Colon (tissue), 2 donors: Measurements from ENCODE around the gene ZNF580.

Source experiments
- FAIRE-seq: peaks from 2 replicates; lab custom pipeline; 2012; peaks lifted over from hg19 to GRCh38; lab: Jason Lieb, UNC
- donor health status: control.
- donor health status: control.

Gene ZNF580

GRCh38 chr19:55679343-55680257 lies 38.8 kb downstream of the ZNF580 start:
- no peak for FAIRE-seq

- FAIRE-seq = no peak
Observed at GRCh38 chr19:55680339-55681130, 39.7 kb downstream of the ZNF580 start.

- FAIRE-seq = no peak
Observed at GRCh38 chr19:55681131-55682092, 40.6 kb downstream of the ZNF580 start.

GRCh38 chr19:55683449-55684261 lies 42.9 kb downstream of the ZNF580 start:
- FAIRE-seq = no peak

GRCh38 chr19:55684946-55685681 lies 44.3 kb downstream of the ZNF580 start:
- no peak for FAIRE-seq

GRCh38 chr19:55685776-55686175 lies 45.0 kb downstream of the ZNF580 start:
- FAIRE-seq = no peak

- no peak for FAIRE-seq
Observed at GRCh38 chr19:55686311-55687050, 45.7 kb downstream of the ZNF580 start.

GRCh38 chr19:55687281-55688201 lies 46.7 kb downstream of the ZNF580 start:
- FAIRE-seq = no peak

GRCh38 chr19:55688422-55689218 lies 47.8 kb downstream of the ZNF580 start:
- no peak for FAIRE-seq

- no peak for FAIRE-seq
Observed at GRCh38 chr19:55689411-55690108, 48.8 kb downstream of the ZNF580 start.

- FAIRE-seq = no peak
Observed at GRCh38 chr19:55690109-55690768, 49.4 kb downstream of the ZNF580 start.

- FAIRE-seq = no peak
Observed at GRCh38 chr19:55690769-55691545, 50.2 kb downstream of the ZNF580 start.

- FAIRE-seq = no peak
Observed at GRCh38 chr19:55691561-55692481, 51.0 kb downstream of the ZNF580 start.

- FAIRE-seq = no peak
Observed at GRCh38 chr19:55692681-55693081, 51.9 kb downstream of the ZNF580 start.
